ENCODE data around the gene DHRS12. TPM values are rescaled to one million over a fixed set of nuclear protein-coding genes. Genes with fewer than 3 reads are reported as not detected.

Gene DHRS12, protein sequence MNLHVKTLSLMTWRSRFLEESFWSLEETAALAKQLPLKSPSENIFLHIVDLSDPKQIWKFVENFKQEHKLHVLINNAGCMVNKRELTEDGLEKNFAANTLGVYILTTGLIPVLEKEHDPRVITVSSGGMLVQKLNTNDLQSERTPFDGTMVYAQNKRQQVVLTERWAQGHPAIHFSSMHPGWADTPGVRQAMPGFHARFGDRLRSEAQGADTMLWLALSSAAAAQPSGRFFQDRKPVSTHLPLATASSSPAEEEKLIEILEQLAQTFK
- polyA plus RNA-seq (2011; rRNA removed) = 5.6 and 6.5 TPM in 2 replicates
- 4.1 and 5.6 TPM in 2 replicates for polyA minus RNA-seq (2011; rRNA and poly(A)+ RNA removed)

DNA sequence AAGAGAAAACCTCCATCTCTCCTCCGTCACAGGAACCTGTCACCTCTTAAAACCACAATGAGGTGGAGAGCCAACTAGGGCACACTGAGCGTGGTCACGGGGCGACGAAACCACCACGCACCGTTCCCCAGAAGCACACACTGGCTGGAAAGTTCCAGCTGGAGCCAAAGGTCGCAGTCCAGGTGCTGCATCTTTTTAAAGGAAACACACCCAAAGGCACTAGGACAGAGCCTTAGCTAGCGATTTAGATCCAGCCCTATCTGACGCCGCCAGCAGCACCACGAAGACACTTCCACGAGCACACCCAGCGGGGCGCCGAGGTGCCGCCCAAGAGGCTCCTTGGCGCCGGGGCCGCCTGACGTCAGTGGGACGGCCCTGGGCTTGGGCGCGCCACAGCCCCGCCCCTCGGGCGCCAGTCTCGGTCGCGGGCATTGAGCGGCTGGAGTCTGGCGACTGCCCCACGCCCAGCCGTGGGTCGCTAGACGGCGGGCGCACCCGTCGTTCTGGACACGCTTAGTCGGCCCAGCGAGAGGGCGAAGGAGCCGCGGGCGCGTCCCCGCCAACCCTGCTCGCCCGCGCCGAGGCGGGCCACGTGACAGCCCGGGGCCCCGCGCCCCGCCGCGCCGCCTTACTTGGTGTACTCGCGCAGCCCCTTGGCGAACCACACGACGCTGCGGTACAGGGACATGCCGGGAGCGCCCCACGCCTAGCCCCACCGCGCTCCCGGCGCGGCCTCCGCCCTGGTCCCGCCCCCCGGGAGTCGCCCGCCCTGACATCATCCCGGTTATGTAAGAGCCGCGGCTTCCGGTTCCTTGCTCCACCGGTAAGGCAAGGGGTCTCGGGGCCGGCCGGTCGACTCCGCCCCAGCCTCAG is at the start of gene DHRS12:
Gene DHRS12, minus strand, starts transcription at position 742 of the 873 bp plus-strand sequence. CDS start 4,504 bp downstream, outside the sequence.
- DNase-seq (ENCODE audit: low read depth) = no peak
- ChIA-PET CTCF (interaction anchor here (0.9 kb wide), 1 partner anchor 351 kb away, joined by 4 read pairs; the partner anchor contains the start of gene INTS6), POLR2A (no interaction called here)
- Histone ChIP-seq H3K36me3 (ENCODE audit: control insufficient read depth, insufficient read depth, low read length) (no peaks in the 10 kb centered on the region), H3K27me3 (ENCODE audit: control insufficient read depth, insufficient read depth, low read length) (peaks cover 2% of the 10 kb centered on the region), H3K4me3 (ENCODE audit: low read depth, low read length) (peak within 1 kb of the TSS; percentile 84)
- TF ChIP-seq, protein P1, sequence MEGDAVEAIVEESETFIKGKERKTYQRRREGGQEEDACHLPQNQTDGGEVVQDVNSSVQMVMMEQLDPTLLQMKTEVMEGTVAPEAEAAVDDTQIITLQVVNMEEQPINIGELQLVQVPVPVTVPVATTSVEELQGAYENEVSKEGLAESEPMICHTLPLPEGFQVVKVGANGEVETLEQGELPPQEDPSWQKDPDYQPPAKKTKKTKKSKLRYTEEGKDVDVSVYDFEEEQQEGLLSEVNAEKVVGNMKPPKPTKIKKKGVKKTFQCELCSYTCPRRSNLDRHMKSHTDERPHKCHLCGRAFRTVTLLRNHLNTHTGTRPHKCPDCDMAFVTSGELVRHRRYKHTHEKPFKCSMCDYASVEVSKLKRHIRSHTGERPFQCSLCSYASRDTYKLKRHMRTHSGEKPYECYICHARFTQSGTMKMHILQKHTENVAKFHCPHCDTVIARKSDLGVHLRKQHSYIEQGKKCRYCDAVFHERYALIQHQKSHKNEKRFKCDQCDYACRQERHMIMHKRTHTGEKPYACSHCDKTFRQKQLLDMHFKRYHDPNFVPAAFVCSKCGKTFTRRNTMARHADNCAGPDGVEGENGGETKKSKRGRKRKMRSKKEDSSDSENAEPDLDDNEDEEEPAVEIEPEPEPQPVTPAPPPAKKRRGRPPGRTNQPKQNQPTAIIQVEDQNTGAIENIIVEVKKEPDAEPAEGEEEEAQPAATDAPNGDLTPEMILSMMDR (IDR thresholded peaks at IDR 0.05; ENCODE audit: insufficient read depth, low read depth, low read length) = 0 out of 2 replicates have a peak, but pooled peaks have one; percentile 7

DNA sequence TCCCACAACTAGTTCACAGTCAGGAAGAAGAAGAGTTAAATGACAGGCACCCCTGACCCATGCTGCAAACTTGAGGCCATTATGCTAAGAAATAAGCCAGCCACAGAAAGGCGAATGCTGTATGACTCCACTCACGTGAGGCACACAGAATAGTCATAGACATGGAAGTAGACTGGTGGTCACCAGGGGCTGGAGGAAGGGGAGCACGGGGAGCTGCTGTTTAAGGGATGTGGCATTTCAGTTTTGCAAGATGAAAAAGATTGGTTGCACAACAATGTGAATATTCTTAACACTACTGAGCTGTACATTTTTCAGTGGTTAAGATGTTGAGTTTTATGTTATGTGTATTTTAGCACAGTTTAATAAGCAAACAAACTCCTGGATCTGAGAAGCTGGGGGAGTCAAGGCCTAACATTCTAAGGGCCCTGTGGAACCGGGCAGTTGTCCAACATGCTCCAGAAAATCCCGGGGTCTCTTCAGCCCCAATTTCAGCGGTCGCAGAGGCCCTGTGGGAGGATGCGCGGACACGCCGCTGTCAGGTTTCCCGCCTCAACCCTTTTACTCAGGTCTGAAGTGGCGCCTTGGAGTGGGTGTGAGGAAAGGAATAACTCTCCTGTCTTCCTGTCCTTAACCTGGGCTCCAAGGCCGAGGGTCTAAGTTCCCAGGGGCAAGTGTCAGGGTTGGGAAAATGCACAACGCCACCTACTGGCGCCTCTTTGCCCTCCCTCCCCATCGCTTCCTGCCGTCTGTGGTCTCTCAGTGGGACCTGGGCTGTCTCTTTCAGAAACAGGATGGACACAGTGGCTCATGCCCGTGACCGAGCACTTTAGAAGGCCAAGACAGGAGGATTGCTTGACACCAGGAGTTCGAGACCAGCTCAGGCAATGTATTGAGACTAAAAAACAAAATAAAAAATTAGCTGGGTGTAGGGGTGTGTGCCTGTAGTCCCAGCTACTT is 45.5 kb upstream of the DHRS12 start:
- H3K4me3 ChIP-seq (ENCODE audit: low read depth, low read length) = no peak overlapping the region
- H3K36me3 ChIP-seq (ENCODE audit: control insufficient read depth, insufficient read depth, low read length) = no peaks in the 10 kb centered on the region
- ChIA-PET CTCF (interaction anchor here (1.3 to 2.6 kb wide), 6 partner anchors 12 to 724 kb away, joined by 4 to 10 read pairs (median 6); partner anchors contain the start of gene CCDC70), POLR2A (no interaction called here)
- peaks cover 1% of the 10 kb centered on the region; the same call in 1 of the 2 replicates for H3K27me3 ChIP-seq (ENCODE audit: control insufficient read depth, insufficient read depth, low read length)
- TF ChIP-seq, protein P1 (IDR thresholded peaks at IDR 0.05; ENCODE audit: insufficient read depth, low read depth, low read length) = peak; percentile 55
- DNase-seq (ENCODE audit: low read depth) = no peak

DNA sequence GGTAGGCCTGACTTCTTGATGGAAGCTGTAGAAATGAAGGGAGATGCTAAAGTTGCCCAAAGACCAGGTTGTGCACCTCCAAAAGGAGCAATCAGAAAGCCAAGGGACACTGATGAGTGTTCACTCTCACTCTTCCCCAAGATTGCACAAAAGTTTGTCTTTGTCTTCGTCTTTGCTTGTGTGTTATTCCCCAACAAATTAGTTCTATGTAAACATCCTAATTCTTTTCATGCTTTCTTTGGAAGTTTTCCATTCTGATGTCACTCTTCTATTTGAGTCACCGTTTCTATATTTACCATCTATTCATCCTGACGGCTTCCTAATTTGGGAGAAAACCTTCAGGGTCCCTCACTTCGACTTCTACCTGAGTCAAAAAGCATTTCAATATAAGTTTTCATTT is 44.7 kb upstream of the DHRS12 start:
- TF ChIP-seq, protein P1 (IDR thresholded peaks at IDR 0.05; ENCODE audit: insufficient read depth, low read depth, low read length) = no peak
- ChIA-PET CTCF (interaction anchor here (1.5 to 2.6 kb wide), 5 partner anchors 11 to 34 kb away, joined by 4 to 10 read pairs (median 8); partner anchors contain the start of gene CCDC70), POLR2A (no interaction called here)
- DNase-seq (ENCODE audit: low read depth) = no peak
- Histone ChIP-seq H3K27me3 (ENCODE audit: control insufficient read depth, insufficient read depth, low read length) (peaks cover 3% of the 10 kb centered on the region), H3K36me3 (ENCODE audit: control insufficient read depth, insufficient read depth, low read length) (no peaks in the 10 kb centered on the region), H3K4me3 (ENCODE audit: low read depth, low read length) (no peak overlapping the region)

DNA sequence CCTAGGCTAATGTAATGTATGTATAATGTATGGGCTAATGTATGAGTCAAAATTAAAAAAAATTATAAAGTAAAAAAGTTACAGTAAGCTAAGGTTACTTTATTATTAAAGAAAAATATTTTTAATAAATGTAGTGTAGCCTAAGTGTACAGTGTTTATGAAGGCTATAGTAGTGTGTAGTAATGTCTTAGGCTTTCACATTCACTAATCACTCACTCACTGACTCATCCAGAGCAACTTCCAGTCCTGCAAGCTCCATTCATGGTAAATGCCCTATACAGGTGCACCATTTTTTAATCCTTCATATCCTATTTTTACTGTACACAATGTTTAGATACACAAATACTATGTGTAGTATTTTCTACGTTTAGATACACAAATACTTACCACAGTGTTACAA is 42.8 kb upstream of the DHRS12 start:
- Histone ChIP-seq H3K27me3 (ENCODE audit: control insufficient read depth, insufficient read depth, low read length) (peaks cover 2% of the 10 kb centered on the region), H3K4me3 (ENCODE audit: low read depth, low read length) (no peak overlapping the region), H3K36me3 (ENCODE audit: control insufficient read depth, insufficient read depth, low read length) (no peaks in the 10 kb centered on the region)
- TF ChIP-seq, protein P1 (IDR thresholded peaks at IDR 0.05; ENCODE audit: insufficient read depth, low read depth, low read length) = no peak
- POLR2A ChIA-PET = no interaction called here
- CTCF ChIA-PET = interaction anchor here (1.4 to 2.3 kb wide), 2 partner anchors 12 to 31 kb away, joined by 4 to 10 read pairs; no protein-coding TSS in a partner anchor
- DNase-seq (ENCODE audit: low read depth) = no peak

Measured in BJ (cell line).